Ishikawa (cell line): ENCODE measurements around the gene NIM1K.

Experiments
- CEBPB ChIP-seq: IDR thresholded peaks from 2 replicates; pipeline ENCODE4 v1.6.1; 2012
- CREB1 ChIP-seq: IDR thresholded peaks from 2 replicates; pipeline ENCODE4 v1.6.1; 2012; ENCODE audit warnings: low read depth
- EGR1 ChIP-seq: IDR thresholded peaks from 2 replicates; pipeline ENCODE4 v1.6.1; 2012
- EP300 ChIP-seq: IDR thresholded peaks from 2 replicates; pipeline ENCODE4 v1.6.1; 2012; ENCODE audit warnings: borderline replicate concordance
- FOXM1 ChIP-seq: IDR thresholded peaks from 2 replicates; pipeline ENCODE4 v1.6.1; 2012; ENCODE audit warnings: low read depth, borderline replicate concordance
- RAD21 ChIP-seq: IDR thresholded peaks from 2 replicates; pipeline ENCODE4 v1.6.1; 2012; ENCODE audit warnings: low read depth
- TAF1 ChIP-seq: IDR thresholded peaks from 2 replicates; pipeline ENCODE4 v1.6.1; 2012; ENCODE audit warnings: low read depth, mild to moderate bottlenecking
- TCF12 ChIP-seq: IDR thresholded peaks from 2 replicates; pipeline ENCODE4 v1.6.1; 2012; ENCODE audit warnings: low read depth
- TEAD4 ChIP-seq: IDR thresholded peaks from 2 replicates; pipeline ENCODE4 v1.6.1; 2012
- YY1 ChIP-seq: IDR thresholded peaks from 2 replicates; pipeline ENCODE4 v1.6.1; 2012; ENCODE audit warnings: low read depth
- ZBTB7A ChIP-seq: IDR thresholded peaks from 2 replicates; pipeline ENCODE4 v1.6.1; 2012; ENCODE audit warnings: low read depth
- TF ChIP-seq, protein P1 (sequence below): IDR thresholded peaks from 2 replicates; pipeline ENCODE4 v1.6.1; 2012
- TF ChIP-seq, protein P2 (sequence below): IDR thresholded peaks from 2 replicates; pipeline ENCODE4 v1.6.1; 2012; ENCODE audit warnings: low read depth, mild to moderate bottlenecking
- TF ChIP-seq, protein P3 (sequence below): IDR thresholded peaks from 2 replicates; pipeline ENCODE4 v1.6.1; 2012

DNA sequence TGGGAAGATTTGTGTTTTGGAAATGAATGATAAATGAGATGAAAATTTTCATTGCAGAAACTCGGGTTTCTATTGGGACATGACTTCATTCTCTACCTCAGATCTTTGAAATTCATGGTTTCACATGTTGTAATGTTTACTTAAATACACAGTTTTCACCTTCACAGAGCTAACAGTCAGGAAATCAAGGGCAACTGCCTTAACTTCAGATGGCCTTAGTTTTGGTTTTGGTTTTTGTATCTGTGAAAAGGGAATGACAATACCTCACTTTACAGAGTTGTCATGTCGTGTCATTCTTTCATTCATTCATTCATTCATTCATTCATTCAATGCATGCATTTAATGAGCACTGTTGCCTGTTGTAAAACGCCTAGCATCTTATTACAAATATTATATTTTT lies 41.9 kb downstream of the NIM1K start:
- TF ChIP-seq RAD21 (no peak), CEBPB (no peak), EP300 (no peak), TAF1 (no peak), TEAD4 (no peak), TCF12 (no peak), YY1 (no peak), CREB1 (no peak), EGR1 (no peak), FOXM1 (no peak), ZBTB7A (no peak)
- TF ChIP-seq, protein P1, sequence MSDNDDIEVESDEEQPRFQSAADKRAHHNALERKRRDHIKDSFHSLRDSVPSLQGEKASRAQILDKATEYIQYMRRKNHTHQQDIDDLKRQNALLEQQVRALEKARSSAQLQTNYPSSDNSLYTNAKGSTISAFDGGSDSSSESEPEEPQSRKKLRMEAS = no peak
- TF ChIP-seq, protein P2, sequence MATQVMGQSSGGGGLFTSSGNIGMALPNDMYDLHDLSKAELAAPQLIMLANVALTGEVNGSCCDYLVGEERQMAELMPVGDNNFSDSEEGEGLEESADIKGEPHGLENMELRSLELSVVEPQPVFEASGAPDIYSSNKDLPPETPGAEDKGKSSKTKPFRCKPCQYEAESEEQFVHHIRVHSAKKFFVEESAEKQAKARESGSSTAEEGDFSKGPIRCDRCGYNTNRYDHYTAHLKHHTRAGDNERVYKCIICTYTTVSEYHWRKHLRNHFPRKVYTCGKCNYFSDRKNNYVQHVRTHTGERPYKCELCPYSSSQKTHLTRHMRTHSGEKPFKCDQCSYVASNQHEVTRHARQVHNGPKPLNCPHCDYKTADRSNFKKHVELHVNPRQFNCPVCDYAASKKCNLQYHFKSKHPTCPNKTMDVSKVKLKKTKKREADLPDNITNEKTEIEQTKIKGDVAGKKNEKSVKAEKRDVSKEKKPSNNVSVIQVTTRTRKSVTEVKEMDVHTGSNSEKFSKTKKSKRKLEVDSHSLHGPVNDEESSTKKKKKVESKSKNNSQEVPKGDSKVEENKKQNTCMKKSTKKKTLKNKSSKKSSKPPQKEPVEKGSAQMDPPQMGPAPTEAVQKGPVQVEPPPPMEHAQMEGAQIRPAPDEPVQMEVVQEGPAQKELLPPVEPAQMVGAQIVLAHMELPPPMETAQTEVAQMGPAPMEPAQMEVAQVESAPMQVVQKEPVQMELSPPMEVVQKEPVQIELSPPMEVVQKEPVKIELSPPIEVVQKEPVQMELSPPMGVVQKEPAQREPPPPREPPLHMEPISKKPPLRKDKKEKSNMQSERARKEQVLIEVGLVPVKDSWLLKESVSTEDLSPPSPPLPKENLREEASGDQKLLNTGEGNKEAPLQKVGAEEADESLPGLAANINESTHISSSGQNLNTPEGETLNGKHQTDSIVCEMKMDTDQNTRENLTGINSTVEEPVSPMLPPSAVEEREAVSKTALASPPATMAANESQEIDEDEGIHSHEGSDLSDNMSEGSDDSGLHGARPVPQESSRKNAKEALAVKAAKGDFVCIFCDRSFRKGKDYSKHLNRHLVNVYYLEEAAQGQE = no peak
- TF ChIP-seq, protein P3, sequence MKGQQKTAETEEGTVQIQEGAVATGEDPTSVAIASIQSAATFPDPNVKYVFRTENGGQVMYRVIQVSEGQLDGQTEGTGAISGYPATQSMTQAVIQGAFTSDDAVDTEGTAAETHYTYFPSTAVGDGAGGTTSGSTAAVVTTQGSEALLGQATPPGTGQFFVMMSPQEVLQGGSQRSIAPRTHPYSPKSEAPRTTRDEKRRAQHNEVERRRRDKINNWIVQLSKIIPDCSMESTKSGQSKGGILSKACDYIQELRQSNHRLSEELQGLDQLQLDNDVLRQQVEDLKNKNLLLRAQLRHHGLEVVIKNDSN = no peak
